Fibroblast of skin of abdomen (primary cell): Measurements from ENCODE around the gene TNRC6B.
A peak's percentile ranks its signal among the peaks of the same experiment; 100 is the strongest.
"Not testable (repeated sequence)": the region's sequence is repeated elsewhere in the genome, so short reads cannot be mapped to it uniquely, and the experiment has no call there.

ENCODE experiments used
- DNase-seq: peaks from one replicate; pipeline ENCODE4 v3.0.0-alpha.2; 2013

Gene TNRC6B

GRCh38 chr22:40182231-40182835, 4.6 kb downstream of the TNRC6B start:
- peak; percentile 53 for DNase-seq

- DNase-seq, result peak; percentile 88
These were observed 5.4 kb downstream of the TNRC6B start for GRCh38 chr22:40183029-40183581.

- DNase-seq, result not testable (repeated sequence)
These were observed 5.9 kb downstream of the TNRC6B start for GRCh38 chr22:40183603-40184002.

GRCh38 chr22:40187389-40187788, 9.7 kb downstream of the TNRC6B start:
- no peak for DNase-seq

- DNase-seq, result no peak
These were observed 12.3 kb downstream of the TNRC6B start for GRCh38 chr22:40189997-40190396.

GRCh38 chr22:40190501-40190900, 12.8 kb downstream of the TNRC6B start:
- DNase-seq, result no peak

GRCh38 chr22:40193429-40194421, 16.0 kb downstream of the TNRC6B start:
- peak; percentile 44 for DNase-seq

GRCh38 chr22:40194656-40195055, 16.9 kb downstream of the TNRC6B start:
- DNase-seq, result no peak

GRCh38 chr22:40196628-40197360, 19.1 kb downstream of the TNRC6B start:
- peak; percentile 93 for DNase-seq

GRCh38 chr22:40197421-40197820, 19.7 kb downstream of the TNRC6B start:
- DNase-seq, result not testable (repeated sequence)

- no peak for DNase-seq
These were observed 21.0 kb downstream of the TNRC6B start for GRCh38 chr22:40198733-40199132.

- no peak for DNase-seq
These were observed 21.5 kb downstream of the TNRC6B start for GRCh38 chr22:40199223-40199622.

- no peak for DNase-seq
These were observed 22.1 kb downstream of the TNRC6B start for GRCh38 chr22:40199852-40200251.

- DNase-seq, result no peak
These were observed 23.2 kb downstream of the TNRC6B start for GRCh38 chr22:40200795-40201530.

GRCh38 chr22:40202225-40202944, 24.7 kb downstream of the TNRC6B start:
- no peak for DNase-seq

- DNase-seq, result no peak
These were observed 25.8 kb downstream of the TNRC6B start for GRCh38 chr22:40203572-40203971.

- DNase-seq, result peak; percentile 81
These were observed 26.8 kb downstream of the TNRC6B start for GRCh38 chr22:40204321-40205116.

GRCh38 chr22:40206561-40206960, 28.8 kb downstream of the TNRC6B start:
- no peak for DNase-seq

- no peak for DNase-seq
These were observed 33.1 kb downstream of the TNRC6B start for GRCh38 chr22:40210818-40211217.

GRCh38 chr22:40211476-40212054, 33.8 kb downstream of the TNRC6B start:
- DNase-seq, result no peak
